CD4-positive, alpha-beta memory T cell (primary cell): Measurements from ENCODE around the gene ANAPC16. TPM values are rescaled to one million over a fixed set of nuclear protein-coding genes. Genes with fewer than 3 reads are reported as not detected.

Experiments
- CTCF ChIA-PET: fragments of 350-600 bp; sonication (Branson Sonifier 250); formaldehyde crosslinking; loops from one replicate; lab custom pipeline; 2021; ENCODE audit warnings: inconsistent platforms; ENCODE audit not compliant: partially characterized antibody; lab: Charles Lee
- POLR2A ChIA-PET: fragments of 350-600 bp; sonication (Branson Sonifier 250); formaldehyde crosslinking; loops from one replicate; lab custom pipeline; 2021; ENCODE audit not compliant: partially characterized antibody; lab: Charles Lee
- DNase-seq, 5 donors: peaks; one replicate each; pipeline versions ENCODE4 v3.0.0 to v3.0.0-alpha.2; 2020 to 2022; ENCODE audit warnings: mixed read lengths in 1 of 5
- H3K27ac ChIP-seq: one replicate; pipeline ENCODE4 v1.7.0; 2013; ENCODE audit warnings: low read depth, low read length
- H3K27me3 ChIP-seq: 2 replicates; pipeline ENCODE4 v1.7.0; 2013; ENCODE audit warnings: mild to moderate bottlenecking, low read length, moderate library complexity; ENCODE audit not compliant: insufficient read depth
- H3K36me3 ChIP-seq: 2 replicates; pipeline ENCODE4 v1.7.0; 2013; ENCODE audit warnings: mild to moderate bottlenecking, low read length, moderate library complexity; ENCODE audit not compliant: insufficient read depth
- H3K4me1 ChIP-seq: 2 replicates; pipeline ENCODE4 v1.7.0; 2013; ENCODE audit warnings: mild to moderate bottlenecking, low read length, moderate library complexity; ENCODE audit not compliant: insufficient read depth
- H3K4me3 ChIP-seq, 2 donors: one replicate each; pipeline ENCODE4 v1.7.0; 2013; ENCODE audit warnings: low read length in 2 of 2, mild to moderate bottlenecking in 1 of 2
- H3K9me3 ChIP-seq, 2 donors: one replicate each; pipeline ENCODE4 v1.7.0; 2013; ENCODE audit warnings: low read length in 2 of 2, control low read depth in 1 of 2; ENCODE audit not compliant: control insufficient read depth in 1 of 2
- H3K27ac Mint-ChIP-seq, 7 donors: one replicate each; pipeline ENCODE4 v1.8.0; 2020 to 2021; ENCODE audit warnings: mixed read lengths in 7 of 7, mild to moderate bottlenecking in 6 of 7, inconsistent platforms in 3 of 7, moderate library complexity in 3 of 7
- H3K27me3 Mint-ChIP-seq, 2 donors: one replicate each; pipeline ENCODE4 v1.8.0; 2020 to 2021; ENCODE audit warnings: mixed read lengths in 2 of 2
- H3K36me3 Mint-ChIP-seq, 2 donors: one replicate each; pipeline ENCODE4 v1.8.0; 2020 to 2021; ENCODE audit warnings: mixed read lengths in 2 of 2, inconsistent platforms in 1 of 2, mild to moderate bottlenecking in 1 of 2
- H3K4me1 Mint-ChIP-seq, 4 donors: one replicate each; pipeline ENCODE4 v1.8.0; 2020 to 2021; ENCODE audit warnings: mixed read lengths in 4 of 4, mild to moderate bottlenecking in 1 of 4
- H3K4me3 Mint-ChIP-seq, 8 donors: one replicate each; pipeline ENCODE4 v1.8.0; 2020 to 2021; ENCODE audit warnings: mixed read lengths in 8 of 8, mild to moderate bottlenecking in 7 of 8, moderate library complexity in 6 of 8, inconsistent platforms in 3 of 8
- H3K9me3 Mint-ChIP-seq, 8 donors: one replicate each; pipeline ENCODE4 v1.8.0; 2020 to 2021; ENCODE audit warnings: mixed read lengths in 8 of 8, mild to moderate bottlenecking in 5 of 8, inconsistent platforms in 3 of 8, moderate library complexity in 1 of 8
- intact Hi-C: fragments of 100-400 bp; cut with micrococcal nuclease; formaldehyde crosslinking; loops from one replicate; pipeline ENCODE4 v1.15.1; 2023
- polyA plus RNA-seq, 2 donors: library from polyadenylated mRNA; unstranded; fragments of 300-500 nt; fragmentation: Illumina TruSeq; gene quantifications; one replicate each; pipeline ENCODE4 v1.2.3, GENCODE V29; 2021
- total RNA-seq, 2 experiments: library from RNA; stranded (reverse); gene quantifications; one replicate each; pipeline ENCODE4 v1.2.3, GENCODE V29; 2021

The ANAPC16 gene
- total and polyA plus RNA-seq, 4 experiments from 2014 or later, result 114 to 472 (median 221) TPM

- Mint-ChIP-seq H3K9me3 (no peaks in the 10 kb centered on the region), H3K27ac (peak overlapping the region; percentile 69 to 91 (median 86)), H3K27me3 (no peaks in the 10 kb centered on the region), H3K4me1 (peaks cover 50 to 88% (median 69%) of the 10 kb centered on the region in 4 donors), H3K36me3 (no peaks in the 10 kb centered on the region), H3K4me3 (peak overlapping the region; percentile 59 to 89 (median 70))
- peak overlapping the region; percentile 46 for H3K27ac ChIP-seq
- H3K36me3 ChIP-seq, result no peaks in the 10 kb centered on the region
- intact Hi-C loops, result no loop called here
- POLR2A ChIA-PET, result interaction anchor here (0.6 to 13.8 kb wide), 17 partner anchors 7 to 194 kb away, joined by 3 to 161 read pairs (median 4); partner anchors contain the start of genes ANAPC16, ASCC1 and DDIT4
- CTCF ChIA-PET, result interaction anchor here (0.6 to 3.1 kb wide), 6 partner anchors 20 to 206 kb away, joined by 3 to 16 read pairs (median 4); no protein-coding TSS in a partner anchor
- H3K4me3 ChIP-seq, result peak overlapping the region in 1 of 2 donors; percentile 13
- DNase-seq, result peak in 3 of 5 donors; percentile 12 to 27 (median 26)
- H3K4me1 ChIP-seq, result peaks cover 91% of the 10 kb centered on the region
- no peaks in the 10 kb centered on the region for H3K9me3 ChIP-seq
- H3K27me3 ChIP-seq, result no peaks in the 10 kb centered on the region
These were observed 39.2 kb downstream of the ANAPC16 start for GRCh38 chr10:72254813-72255568.

- H3K4me3 Mint-ChIP-seq, result peak overlapping the region in 5 of 8 donors; percentile 13 to 63 (median 61)
- Histone ChIP-seq H3K36me3 (no peaks in the 10 kb centered on the region), H3K27ac (no peak overlapping the region), H3K4me1 (peaks cover 92% of the 10 kb centered on the region), H3K4me3 (no peak overlapping the region), H3K9me3 (no peaks in the 10 kb centered on the region), H3K27me3 (no peaks in the 10 kb centered on the region)
- no peaks in the 10 kb centered on the region for H3K9me3 Mint-ChIP-seq
- H3K27ac Mint-ChIP-seq, result peak overlapping the region in 6 of 7 donors; percentile 26 to 92 (median 80)
- H3K27me3 Mint-ChIP-seq, result no peaks in the 10 kb centered on the region
- no peak for DNase-seq
- intact Hi-C loops, result no loop called here
- CTCF ChIA-PET, result interaction anchor here (2.4 kb wide), 1 partner anchor 81 kb away, joined by 11 read pairs; no protein-coding TSS in a partner anchor
- POLR2A ChIA-PET, result interaction anchor here (0.6 to 13.8 kb wide), 9 partner anchors 8 to 162 kb away, joined by 3 to 161 read pairs (median 4); partner anchors contain the start of genes ANAPC16, ASCC1 and DDIT4
- H3K36me3 Mint-ChIP-seq, result no peaks in the 10 kb centered on the region
- H3K4me1 Mint-ChIP-seq, result peaks cover 51 to 88% (median 70%) of the 10 kb centered on the region in 4 donors
These were observed 40.3 kb downstream of the ANAPC16 start for GRCh38 chr10:72255977-72256729.

GRCh38 chr10:72257051-72257892, 41.5 kb downstream of the ANAPC16 start:
- Histone ChIP-seq H3K27me3 (no peaks in the 10 kb centered on the region), H3K9me3 (no peaks in the 10 kb centered on the region), H3K36me3 (no peaks in the 10 kb centered on the region), H3K27ac (no peak overlapping the region), H3K4me1 (peaks cover 93% of the 10 kb centered on the region), H3K4me3 (no peak overlapping the region)
- Mint-ChIP-seq H3K27me3 (no peaks in the 10 kb centered on the region), H3K9me3 (no peaks in the 10 kb centered on the region), H3K4me3 (peak overlapping the region in 5 of 8 donors; percentile 0 to 61 (median 51)), H3K4me1 (peaks cover 53 to 86% (median 70%) of the 10 kb centered on the region in 4 donors), H3K36me3 (no peaks in the 10 kb centered on the region), H3K27ac (peak overlapping the region; percentile 44 to 87 (median 81))
- intact Hi-C loops, result no loop called here
- ChIA-PET CTCF (interaction anchor here (0.6 to 2.3 kb wide), 4 partner anchors 13 to 71 kb away, joined by 3 to 11 read pairs (median 4); partner anchors contain the start of gene DDIT4), POLR2A (interaction anchor here (1.6 to 13.8 kb wide), 5 partner anchors 9 to 78 kb away, joined by 4 to 161 read pairs (median 13); partner anchors contain the start of gene DDIT4)
- DNase-seq, result no peak

- Mint-ChIP-seq H3K36me3 (no peaks in the 10 kb centered on the region), H3K27ac (peak overlapping the region in 6 of 7 donors; percentile 1 to 95 (median 84)), H3K4me1 (peaks cover 46 to 77% (median 62%) of the 10 kb centered on the region in 4 donors), H3K9me3 (no peaks in the 10 kb centered on the region), H3K27me3 (no peaks in the 10 kb centered on the region), H3K4me3 (peak overlapping the region in 5 of 8 donors; percentile 8 to 48 (median 33))
- Histone ChIP-seq H3K4me1 (peaks cover 93% of the 10 kb centered on the region), H3K36me3 (no peaks in the 10 kb centered on the region), H3K27me3 (no peaks in the 10 kb centered on the region), H3K27ac (no peak overlapping the region), H3K9me3 (no peaks in the 10 kb centered on the region), H3K4me3 (no peak overlapping the region)
- CTCF ChIA-PET, result interaction anchor here (0.9 to 3.3 kb wide), 9 partner anchors 11 to 363 kb away, joined by 3 to 21 read pairs (median 3); partner anchors contain the start of gene DDIT4
- intact Hi-C loops, result no loop called here
- DNase-seq, result no peak
- POLR2A ChIA-PET, result interaction anchor here (1.5 to 13.8 kb wide), 7 partner anchors 11 to 77 kb away, joined by 5 to 161 read pairs (median 22); partner anchors contain the start of genes ANAPC16, ASCC1 and DDIT4
These were observed 42.8 kb downstream of the ANAPC16 start for GRCh38 chr10:72258617-72259016.

GRCh38 chr10:72259491-72260238, 43.9 kb downstream of the ANAPC16 start:
- DNase-seq, result no peak
- Histone ChIP-seq H3K36me3 (no peaks in the 10 kb centered on the region), H3K4me3 (no peak overlapping the region), H3K27me3 (no peaks in the 10 kb centered on the region), H3K4me1 (peaks cover 93% of the 10 kb centered on the region), H3K9me3 (no peaks in the 10 kb centered on the region), H3K27ac (peak overlapping the region; percentile 74)
- Mint-ChIP-seq H3K27ac (peak overlapping the region; percentile 95 to 98 (median 96)), H3K4me1 (peaks cover 53 to 79% (median 65%) of the 10 kb centered on the region in 4 donors), H3K4me3 (peak overlapping the region; percentile 84 to 93 (median 89)), H3K36me3 (no peaks in the 10 kb centered on the region), H3K9me3 (no peaks in the 10 kb centered on the region), H3K27me3 (no peaks in the 10 kb centered on the region)
- intact Hi-C loops, result loop anchor here (1.0 to 5.0 kb wide), 3 partner anchors 11 to 42 kb away; partner anchors contain the start of genes ANAPC16 and ASCC1
- ChIA-PET POLR2A (interaction anchor here (0.9 to 13.8 kb wide), 16 partner anchors 10 to 94 kb away, joined by 3 to 161 read pairs (median 6); partner anchors contain the start of genes ANAPC16, ASCC1 and DDIT4), CTCF (interaction anchor here (0.9 to 3.6 kb wide), 13 partner anchors 13 to 133 kb away, joined by 3 to 38 read pairs (median 3); partner anchors contain the start of genes ANAPC16, ASCC1 and DDIT4)
